Measurements from ENCODE around the gene ATP1B1.

ATP1B1 gene

DNA sequence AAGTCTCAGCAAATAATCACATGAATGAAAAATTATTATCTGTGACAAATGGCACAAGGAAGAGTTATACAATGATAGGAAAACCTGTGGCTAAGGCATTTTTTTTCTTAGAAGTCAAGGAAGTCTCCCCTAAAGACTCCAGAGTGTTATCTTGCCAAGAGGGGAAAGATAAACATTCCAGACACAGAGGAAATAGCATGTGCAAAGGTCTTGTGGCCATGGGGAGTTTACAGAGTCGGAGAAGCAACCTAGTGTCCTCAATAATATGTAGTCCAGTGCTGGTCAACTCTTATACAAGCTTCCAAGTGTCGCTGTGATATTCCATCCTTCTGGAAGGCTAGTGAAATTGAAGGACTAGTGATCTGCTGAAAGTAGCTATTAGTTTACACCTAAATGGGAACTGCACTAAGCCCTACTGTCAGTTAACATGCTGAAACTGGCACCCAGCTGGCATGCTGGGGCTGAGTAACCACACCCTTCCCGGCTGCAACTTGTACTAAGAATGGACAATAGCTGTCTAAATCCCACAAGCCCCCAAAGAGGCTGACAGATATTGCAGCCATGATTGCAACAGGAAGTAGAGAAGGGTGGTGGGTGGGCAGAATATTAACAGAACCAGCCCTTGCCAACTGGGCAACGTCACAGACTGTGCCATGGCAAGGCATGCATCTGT is 11.5 kb upstream of the ATP1B1 start:
- no peak for DNase-seq

DNA sequence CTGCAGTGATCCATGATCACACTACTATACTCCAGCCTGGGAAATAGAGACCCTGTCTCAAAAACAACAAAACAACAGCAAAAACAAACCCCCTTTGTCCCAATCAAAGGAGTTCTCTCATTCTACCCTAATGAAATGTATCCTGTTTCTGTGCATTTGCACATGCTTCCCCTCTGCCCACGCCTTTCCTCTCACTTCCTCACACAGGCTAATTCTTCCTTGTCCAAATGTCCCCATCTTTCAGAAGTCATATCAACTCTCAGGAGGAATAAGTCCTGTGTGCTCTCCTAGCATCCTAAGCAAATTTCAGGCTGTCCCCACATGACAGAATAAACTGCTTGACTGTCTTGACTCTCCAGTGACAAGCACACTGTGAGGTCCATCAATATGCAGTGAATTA is 8.1 kb upstream of the ATP1B1 start:
- DNase-seq: no peak

DNA sequence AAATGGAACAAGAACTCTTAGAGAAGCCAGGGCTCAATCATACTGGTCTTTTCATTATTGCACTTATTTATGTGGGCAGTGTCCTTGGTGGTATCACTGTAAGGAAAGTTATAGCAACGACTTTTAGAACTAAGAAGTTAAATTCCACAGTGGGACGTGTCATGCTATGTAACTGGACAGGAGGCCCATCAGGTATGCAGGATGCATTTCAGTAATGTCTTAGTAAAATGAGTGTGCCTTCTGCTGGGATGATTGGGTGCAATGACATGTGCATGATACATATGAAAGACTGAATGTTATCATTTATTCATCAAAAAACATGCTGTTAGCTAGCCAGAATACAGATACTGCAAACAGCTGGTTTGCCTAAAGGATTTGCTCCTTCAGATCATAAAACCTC is 6.9 kb upstream of the ATP1B1 start:
- DNase-seq: no peak

DNA sequence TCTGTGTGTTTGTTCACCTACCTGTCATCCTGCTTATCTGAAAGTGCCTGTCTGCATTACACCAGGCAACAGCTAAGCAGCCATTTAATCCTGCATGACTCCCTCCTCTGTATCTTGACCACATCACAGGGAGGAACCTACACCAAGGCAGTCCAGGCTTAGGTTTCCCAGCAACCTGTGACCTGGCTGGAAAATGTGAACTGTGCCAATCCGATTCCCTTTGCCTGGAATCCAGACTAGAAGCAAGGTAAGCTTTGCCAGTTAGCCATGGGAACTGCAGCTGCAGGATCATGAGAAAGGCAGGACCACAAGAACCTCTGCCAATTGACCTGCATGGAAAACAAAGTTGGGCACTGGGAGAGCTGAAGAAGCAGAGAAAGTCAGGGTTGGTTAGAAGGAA is 6.3 kb upstream of the ATP1B1 start:
- DNase-seq: no peak

DNA sequence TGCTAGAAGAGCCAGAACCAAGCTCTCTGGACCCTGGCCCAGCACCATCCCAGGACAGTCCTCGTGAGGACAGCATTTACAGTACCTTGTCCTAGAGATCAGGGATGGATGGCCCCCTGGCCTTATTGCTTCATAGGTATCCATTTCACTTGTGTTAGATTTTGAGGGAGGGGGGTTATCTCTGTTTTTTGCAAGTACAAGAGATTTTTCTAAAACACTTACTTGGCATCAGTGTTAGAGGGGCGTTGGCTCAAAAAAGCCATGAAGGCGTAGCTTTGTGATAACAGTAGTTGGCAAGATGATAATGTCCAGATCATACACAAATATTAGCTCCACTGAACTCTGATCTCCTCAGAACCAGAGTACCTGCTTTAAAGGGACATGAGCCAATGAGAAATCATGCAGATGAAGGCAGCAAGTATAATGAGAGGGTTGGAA is 5.8 kb upstream of the ATP1B1 start:
- no peak for DNase-seq

DNA sequence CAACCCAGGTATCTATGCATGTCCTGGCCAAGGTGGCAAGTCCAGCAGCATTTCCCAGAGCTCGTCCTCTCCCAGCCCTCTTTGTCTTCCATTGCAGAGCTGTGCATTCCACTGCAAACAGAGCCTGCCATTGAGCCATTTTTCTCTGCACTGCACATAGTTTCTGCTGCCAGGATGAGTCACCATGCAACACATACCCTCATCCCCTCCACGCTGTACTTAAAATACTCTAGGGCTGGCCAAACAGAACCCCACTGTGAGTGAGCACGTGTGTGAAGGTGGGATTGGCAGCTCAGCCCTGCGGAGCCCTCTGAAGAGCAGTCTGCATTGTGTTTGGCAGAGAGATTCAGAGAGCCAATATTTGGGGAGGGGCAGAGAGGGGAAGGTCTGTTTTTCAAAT is 3.9 kb upstream of the ATP1B1 start:
- DNase-seq: no peak

DNA sequence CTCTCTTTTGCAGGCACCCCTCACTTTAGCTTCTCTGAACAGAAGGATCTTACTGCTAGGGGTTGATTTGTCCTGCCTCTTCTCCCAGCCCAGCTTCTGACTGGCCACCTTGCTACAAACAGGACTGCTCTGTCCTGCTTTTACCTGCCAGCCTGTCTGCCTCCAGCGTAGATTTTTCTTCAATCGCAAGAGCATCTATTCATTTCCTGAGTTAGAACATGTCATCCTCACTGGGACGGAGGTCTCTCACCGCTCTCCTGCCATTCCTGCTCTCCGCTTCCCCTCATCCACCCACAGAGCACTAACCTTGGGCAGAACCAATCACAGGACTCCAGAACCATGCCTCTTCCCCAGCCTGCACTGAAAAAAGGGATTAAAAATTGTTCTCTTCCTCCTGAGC is 3.5 kb upstream of the ATP1B1 start:
- DNase-seq: no peak

DNA sequence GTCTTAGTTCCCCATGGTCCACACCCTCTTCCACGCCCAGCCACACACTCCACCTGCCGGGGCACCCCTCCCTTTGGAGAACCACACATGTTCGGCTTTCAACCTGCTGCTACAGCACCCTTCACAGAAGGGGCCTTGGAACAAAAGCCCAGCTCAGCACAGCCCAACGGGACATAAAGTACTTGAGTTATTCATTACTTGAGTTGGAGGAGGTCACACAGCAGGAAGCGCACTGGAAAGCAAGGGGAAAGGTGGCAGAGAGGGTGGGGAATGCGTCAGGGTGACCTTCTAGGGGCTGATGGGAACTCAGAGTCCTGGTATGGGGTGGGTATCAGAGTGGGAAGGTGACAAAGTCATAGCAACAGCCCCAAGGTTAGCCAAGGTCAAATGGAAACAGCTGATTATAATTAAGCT is 3.0 kb upstream of the ATP1B1 start:
- DNase-seq: no peak

DNA sequence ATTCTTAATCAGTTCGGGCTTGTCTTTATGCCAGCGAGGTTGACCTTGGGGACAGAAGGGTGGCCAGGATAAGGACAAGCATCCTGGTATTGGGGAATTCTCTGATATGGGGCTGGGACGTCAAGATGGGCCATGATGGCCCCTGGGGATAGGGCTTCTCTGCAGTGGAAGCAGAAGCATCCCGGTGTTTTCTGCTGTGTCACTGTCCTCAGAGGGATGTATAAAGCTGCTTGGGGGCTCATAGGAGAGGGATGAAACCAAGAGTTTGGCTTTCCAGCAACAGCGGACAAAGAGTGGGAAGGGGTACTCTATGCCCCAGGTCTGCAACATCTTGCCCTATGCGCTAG is 1.4 kb upstream of the ATP1B1 start:
- no peak for DNase-seq

DNA sequence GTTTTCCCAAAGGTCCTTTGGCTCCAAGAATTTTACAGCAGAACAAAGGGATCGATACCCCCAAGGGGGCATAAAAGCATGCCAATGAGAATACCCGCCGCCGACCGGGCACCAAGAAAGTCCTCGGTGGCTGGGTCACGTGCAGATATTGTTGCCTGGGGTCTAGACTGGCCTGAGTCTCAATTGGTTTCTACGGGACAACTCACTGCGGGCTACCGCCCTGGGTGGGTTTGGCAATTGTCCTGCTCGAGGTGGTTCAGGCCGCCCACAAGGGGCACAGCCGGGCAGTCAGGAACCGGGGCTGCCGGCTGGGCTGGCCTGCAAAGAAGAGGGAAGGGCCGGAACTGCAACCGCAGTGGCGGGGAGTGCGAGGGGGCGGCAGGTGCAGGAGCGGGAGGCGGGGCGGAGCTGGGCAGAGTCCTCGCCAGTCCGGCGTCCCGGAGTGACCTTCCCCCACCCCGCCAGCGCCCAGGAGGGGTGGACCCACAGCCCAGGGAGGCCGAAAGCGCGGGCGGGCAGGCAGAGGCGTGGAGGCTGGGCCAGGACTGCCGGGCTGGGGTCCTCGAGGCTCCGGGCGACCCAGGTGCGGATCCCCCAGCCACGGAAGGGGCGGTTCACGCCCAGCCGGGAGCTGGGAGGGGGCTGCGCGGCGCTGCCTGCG is 926 bp upstream of the ATP1B1 start:
- no peak for DNase-seq

DNA sequence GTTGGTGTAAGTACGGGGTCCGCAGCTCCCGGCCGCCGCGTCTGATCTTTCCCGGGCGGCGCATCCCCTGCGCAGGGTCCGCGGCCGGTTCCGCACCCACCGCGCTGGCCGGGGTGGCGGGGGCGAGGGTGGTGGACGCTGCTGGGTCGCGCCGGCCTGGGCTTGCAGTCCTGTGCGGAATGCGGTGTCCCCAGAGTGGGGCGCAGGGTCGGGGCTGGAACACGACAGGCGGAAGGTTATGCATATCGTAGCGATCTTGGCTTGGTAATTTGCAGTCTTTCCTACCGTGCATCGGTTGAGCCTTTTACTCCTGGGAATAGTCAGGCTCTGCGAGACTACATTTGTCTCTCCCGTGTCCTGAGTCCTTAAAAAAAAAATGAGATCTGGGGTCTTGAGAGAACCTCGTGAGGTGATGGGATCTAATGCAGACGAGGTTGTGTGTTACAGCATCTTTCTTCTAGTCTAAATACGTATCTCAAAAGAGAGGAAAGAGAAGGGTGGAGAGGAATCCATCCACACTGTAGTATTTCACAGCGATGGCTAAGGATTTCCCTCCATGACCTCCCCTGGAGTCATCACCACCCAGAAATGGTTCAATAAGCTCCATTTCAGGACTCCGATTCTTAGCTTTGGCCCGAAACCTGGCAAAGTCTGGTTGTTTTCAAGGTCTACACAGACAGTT is 572 bp downstream of the ATP1B1 start:
- peak; percentile 13 for DNase-seq

DNA sequence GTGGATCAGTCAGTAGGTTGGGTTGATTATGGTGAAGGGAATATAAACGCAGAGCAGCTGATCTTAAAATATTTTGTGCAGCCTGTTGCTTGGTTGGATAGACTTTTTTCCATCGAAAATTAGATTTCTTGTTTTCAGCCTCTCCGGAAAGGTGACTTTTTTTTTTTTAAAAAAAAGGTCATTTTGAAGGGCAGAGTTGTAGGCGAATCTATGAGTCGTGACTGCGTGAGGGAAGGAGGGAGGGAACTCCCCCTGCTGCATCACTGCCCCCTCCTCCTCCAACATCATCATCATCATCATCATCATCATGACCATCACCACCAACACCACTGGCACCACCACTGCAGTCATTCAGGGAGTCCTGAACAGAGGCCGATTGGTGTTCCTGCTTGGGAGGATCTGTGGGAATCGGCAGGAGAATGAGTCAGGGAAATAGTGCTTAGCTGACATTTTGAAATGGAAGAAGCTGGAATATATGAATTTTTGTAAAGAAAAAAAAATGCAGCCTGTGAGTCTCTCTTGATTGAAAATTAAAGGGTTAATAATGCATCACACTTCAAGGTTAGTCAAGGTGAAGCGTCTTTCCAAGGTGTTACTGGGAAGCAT is 1.2 kb downstream of the ATP1B1 start:
- DNase-seq: no peak

DNA sequence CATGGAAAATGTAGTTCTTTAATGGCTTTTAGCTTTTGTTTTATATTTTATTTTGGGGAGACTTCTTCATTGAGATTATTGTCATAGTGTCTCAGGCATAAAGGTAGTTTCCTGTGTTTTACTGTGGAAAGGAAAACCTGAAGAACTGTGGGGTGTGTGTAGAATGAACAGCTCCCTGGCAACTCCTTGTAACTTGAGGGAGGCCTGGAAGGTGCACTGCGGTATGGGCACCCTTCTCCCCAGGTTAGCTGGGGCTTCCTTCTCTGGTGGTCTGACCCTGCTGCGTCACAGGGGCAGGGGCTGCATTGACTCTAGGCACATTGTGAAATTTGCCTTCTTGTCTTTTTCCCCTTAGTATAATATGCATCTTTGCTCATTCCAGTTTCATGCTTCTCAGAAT is 1.7 kb downstream of the ATP1B1 start:
- DNase-seq: no peak

DNA sequence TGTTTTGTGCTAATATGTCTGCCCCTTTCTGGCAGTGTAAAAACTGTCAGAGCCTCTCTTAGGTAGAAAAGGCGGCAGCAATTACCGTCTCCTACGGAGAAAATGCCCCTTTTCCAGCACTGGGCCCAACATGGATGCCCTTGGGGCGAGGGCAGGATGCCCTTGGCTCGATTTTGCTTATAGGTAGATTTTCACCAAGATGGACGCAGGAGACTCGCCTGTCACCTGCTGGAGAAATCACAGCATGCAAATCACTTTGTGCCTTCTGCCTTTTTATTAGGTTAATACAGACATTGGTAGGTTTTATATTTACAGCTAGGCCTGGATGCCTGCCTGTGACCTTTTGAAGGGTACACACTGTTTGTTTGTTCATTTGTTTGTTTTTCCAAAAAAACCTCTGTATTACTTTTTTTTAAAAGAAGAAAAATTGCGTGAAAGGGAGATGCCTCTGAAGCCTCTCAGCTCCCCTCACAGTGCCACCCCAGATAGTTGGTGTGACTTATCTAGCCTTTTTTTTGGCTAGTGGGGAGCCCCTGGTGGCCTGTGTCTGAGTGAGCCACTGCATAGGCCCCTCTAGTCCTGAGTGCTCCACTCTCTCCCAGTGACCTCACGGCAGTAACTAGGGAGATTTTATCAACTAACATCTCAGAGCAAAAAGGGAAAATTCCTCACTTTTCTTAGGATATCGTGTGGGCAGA is 2.5 kb downstream of the ATP1B1 start:
- DNase-seq: peak; percentile 17

DNA sequence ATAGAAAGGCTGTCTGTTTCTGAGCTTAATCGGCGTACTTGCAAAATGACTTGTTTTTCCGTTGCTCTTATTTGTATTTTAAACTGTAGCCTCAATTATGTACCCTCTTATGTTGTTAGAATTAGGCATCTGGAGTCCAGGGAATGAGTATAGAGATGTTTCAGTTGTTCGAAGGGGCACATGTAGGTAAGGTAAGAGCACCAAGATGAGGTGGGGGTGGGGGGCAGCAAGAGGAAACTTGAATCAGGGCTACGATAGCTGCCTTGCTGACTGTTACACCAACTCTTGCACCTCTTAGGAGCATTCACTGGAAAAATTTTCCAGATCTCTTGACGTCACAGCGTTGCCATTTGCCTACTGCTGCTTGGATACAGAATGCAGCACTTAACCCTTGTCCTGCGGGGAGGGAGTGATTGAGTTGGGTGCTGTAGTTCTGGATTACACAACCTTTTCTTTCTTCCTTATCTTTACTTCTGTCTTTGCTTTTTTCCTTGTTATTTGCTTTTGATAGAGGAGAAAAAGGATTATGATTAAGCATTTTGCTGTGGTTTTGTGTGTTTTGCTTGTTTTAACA is 3.2 kb downstream of the ATP1B1 start:
- DNase-seq: peak; percentile 6

DNA sequence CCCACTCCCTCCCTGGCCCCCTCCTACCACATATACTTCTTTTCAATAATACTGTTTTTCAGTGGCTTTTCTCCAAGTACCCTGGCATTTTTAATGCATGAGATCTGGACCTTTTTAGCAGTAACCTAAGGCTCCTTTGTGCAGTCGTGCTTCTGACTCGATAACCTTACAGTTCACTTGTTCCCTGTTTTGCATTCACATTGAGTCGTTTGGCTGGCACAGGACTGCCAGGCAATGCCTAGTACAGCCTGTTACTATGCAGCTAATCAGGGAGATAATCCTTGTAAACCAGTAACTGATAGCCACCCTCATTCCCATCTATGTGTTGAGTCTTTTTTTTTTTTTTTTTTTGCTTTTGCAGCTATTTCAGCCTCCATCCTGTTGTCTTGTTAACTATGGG is 3.7 kb downstream of the ATP1B1 start:
- no peak for DNase-seq

DNA sequence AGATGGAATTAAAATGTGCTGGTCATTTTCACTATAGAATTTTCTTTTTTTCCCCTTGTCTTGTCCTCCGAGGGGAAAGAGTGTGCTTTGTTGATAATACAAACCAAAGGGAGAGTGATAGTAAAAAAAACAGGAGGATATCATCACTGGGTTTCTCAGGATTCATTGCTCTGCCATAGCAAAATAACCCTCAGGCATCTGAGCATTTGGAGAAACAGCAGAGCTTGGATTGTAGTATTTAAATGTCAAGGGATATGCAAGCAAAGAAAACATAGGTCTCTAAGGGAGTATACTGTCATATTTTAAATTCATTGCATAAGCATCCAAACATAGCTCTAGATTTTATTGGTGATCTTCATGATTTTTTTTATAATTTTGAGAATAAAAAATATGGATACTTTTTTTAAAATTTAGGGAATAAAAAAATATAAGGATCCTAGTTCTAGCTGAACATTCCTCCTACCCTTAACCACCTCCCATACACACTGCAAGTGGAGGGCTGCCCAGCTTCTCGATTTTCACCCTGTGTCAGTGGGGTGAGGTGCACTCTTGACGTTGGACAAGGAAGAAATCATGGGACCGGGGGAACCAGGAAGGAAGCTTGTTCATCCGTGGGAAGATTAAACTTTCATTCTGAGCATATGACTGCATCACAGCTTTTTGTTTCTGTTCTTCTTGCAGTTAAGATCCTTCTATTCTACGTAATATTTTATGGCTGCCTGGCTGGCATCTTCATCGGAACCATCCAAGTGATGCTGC is 4.4 kb downstream of the ATP1B1 start:
- no peak for DNase-seq

DNA sequence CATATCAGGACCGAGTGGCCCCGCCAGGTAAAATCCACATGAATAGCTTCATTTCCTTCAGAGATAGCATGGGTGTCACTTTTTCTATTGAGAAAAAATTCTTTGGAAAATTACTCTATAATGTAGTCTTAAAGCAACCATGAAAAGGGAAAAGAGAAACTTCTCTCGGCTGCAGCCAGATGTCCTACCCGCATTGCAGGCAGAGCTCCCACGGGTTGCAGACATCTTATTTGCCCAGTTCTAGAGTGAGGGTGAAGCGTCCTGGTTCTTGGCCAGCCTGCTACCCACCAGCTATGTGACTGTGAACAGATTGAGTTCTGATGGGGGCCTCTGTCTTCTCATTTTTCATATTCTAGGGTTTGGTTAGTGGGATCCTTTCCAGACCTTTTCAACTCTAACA is 5.0 kb downstream of the ATP1B1 start:
- no peak for DNase-seq

DNA sequence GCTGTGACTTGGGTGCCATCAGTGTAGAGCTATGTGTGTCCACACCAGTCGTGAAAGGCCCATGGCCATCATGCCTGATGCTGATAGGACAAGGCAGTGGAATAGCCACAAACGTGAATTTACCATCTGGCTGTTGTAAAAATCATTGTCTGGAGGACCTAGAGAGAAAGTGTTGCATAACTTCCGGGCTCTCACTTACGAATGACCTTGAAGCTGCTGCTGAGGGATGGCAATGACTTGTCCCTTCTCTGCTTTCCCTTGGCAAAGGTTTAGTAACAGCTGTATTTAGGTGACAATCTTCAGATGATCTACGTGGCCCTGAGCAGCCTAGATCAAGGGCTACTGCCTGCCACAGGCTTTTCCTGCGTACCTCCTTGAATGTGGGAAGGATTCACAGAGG is 5.8 kb downstream of the ATP1B1 start:
- no peak for DNase-seq

DNA sequence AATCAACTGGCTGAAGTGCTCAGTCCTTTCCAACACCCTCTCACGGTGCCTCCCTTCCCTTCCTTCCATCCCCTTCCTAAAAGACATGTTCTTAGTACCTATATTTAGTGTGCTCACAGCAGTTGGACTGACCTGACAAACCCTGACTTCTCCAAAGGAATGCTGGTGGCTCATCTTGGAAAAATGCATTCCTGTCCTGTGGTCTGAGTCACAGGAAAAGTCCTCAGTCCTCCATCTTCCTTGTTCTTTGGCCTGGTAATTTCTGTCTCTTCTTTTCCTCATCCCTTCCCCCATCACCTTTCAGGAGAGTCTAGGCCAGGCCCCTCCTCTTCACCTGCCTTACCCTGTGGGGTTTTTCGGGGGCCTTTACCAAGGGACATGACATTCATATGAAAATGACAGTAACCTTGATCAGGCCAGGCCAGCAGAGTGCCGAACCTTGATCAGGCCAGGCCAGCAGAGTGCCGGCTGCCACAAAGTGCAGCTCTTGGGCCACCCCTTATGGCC is 7.2 kb downstream of the ATP1B1 start:
- DNase-seq: no peak

DNA sequence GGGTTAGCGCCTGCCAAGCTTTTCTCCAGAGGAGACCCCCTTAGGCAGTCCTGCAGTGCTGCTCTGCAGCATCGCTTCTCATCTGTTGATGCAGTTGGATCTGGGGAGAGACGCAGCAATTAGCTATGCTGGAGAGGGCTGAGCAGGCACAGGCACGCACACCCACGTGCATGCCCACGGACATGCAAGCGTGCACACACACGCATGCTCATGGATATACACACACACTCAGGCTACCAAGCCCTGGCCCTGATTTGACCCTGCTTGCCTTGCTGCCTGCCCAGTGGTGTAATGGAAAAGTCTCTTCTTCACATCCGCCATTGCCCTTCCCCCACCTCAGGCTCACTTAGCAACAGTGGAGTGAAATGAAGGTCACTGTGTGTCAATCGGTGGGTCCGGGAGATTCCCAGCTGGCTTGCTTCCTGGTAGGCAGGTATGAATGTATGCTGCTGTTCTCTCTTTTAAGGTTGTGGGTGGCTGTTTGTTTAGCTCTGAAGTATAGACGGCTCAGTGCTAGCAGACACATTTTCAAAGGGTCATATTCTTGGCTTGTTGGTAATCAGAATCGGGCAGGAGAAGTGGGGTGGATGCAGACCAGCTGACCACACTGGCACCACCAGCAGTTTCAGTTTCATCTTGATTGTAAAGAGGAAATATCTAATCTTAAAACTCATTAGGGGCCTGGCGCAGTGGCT is 9.5 kb downstream of the ATP1B1 start:
- DNase-seq: no peak

Measured in NCI-H1694 (cell line).